Posterior cingulate gyrus (tissue), 11 donors: ENCODE results near the gene PPIL1.

Experiments used
- DNase-seq, 10 donors: peaks; one replicate each; pipeline versions ENCODE4 v3.0.0 to v3.0.0-alpha.2; 2020 to 2021; ENCODE audit warnings: mixed read lengths in 3 of 10
- intact Hi-C: fragments of 100-400 bp; cut with DNase I; formaldehyde crosslinking; loops from one replicate; pipeline ENCODE4 v1.15.1; 2023

Gene PPIL1

GRCh38 chr6:36858407-36858981 is 16.1 kb downstream of the PPIL1 start:
- no peak for DNase-seq
- intact Hi-C loops = loop anchor here (10.0 kb wide), 1 partner anchor 244 kb away; no protein-coding TSS in a partner anchor

GRCh38 chr6:36857325-36857724 is 17.3 kb downstream of the PPIL1 start:
- no peak for DNase-seq
- intact Hi-C loops = loop anchor here (10.0 kb wide), 1 partner anchor 243 kb away; no protein-coding TSS in a partner anchor

DNA sequence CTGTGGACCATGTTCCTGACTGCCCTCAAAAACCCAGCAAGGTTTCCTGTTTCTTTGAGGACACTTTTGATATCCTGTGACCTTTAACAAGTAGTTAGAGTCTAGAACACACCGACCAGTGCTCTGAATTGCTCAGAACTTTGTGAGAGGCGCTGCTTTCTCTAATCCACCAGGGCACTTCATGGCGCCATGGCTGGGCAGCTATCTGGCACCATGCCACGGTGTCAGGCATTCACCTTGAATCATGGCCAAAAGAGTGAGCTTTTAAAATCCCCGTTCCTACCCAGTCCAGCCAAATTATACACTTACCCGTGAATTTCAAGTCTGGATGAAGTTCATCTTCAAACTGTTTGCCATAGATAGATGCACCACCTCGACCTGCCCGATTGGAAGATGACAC is 18.3 kb downstream of the PPIL1 start:
- no peak for DNase-seq
- intact Hi-C loops = loop anchor here (10.0 kb wide), 1 partner anchor 241 kb away; no protein-coding TSS in a partner anchor

GRCh38 chr6:36855750-36856149 is 18.9 kb downstream of the PPIL1 start:
- intact Hi-C loops = loop anchor here (10.0 kb wide), 1 partner anchor 241 kb away; no protein-coding TSS in a partner anchor
- DNase-seq = no peak

GRCh38 chr6:36853325-36853724 is 21.3 kb downstream of the PPIL1 start:
- intact Hi-C loops = loop anchor here (10.0 kb wide), 1 partner anchor 239 kb away; no protein-coding TSS in a partner anchor
- no peak for DNase-seq

DNA sequence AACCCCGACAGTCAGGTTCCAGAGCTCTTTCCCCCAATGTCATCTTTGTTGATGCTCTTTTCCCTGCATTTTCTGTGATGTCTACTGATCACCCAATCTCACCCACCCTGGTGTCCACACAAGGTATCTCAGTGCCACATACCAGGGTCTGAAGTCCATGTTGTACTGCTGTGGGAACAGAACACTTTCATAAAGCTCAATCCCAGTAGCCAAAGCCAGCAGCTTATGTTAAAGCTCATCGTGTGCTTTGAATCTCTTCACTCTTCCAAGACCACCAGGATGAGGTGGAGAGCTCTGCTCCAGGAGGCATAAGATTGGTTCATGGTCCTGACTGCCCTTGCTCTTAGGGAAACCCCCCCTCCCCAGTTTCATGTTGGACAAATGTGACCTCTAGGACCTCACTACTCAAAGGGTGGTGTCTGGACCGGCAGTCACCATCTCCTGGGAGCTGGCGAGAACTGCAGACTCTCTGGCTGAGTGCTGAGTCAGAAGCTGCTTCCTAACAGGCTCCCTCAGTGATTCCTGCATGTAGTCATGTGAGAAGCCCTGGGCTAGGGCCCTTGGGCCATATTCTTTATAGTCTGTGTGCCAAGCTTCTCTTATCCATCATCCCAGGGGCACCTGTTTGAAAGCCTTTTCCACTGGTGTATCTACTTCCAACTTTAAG is 22.0 kb downstream of the PPIL1 start:
- DNase-seq = no peak
- intact Hi-C loops = loop anchor here (10.0 kb wide), 1 partner anchor 238 kb away; no protein-coding TSS in a partner anchor

DNA sequence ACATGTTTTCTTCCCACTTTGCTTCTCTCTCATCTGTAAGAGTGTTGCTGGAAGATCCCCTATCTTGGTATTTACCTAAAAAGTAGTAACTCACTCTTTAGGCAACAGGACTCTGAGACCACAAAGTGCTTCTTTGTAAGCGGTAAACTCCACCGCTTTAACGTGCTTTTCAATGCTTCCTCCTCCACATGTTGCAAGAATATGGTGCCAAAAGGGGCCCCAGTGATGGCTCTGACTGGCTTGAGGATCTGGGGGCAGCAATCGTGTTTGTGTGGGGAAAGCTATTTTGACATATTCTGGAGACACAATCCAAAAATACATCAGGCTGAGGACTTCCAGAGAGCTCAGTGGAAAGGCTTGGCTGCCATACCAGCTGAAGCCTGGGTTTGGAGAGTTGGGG is 23.0 kb downstream of the PPIL1 start:
- intact Hi-C loops = loop anchor here (1.0 to 10.0 kb wide), 2 partner anchors 85 to 237 kb away; no protein-coding TSS in a partner anchor
- no peak for DNase-seq

- peak in 2 of 10 donors; percentile 54 to 63 for DNase-seq
Measured at GRCh38 chr6:36851149-36851614, 23.4 kb downstream of the PPIL1 start.

DNA sequence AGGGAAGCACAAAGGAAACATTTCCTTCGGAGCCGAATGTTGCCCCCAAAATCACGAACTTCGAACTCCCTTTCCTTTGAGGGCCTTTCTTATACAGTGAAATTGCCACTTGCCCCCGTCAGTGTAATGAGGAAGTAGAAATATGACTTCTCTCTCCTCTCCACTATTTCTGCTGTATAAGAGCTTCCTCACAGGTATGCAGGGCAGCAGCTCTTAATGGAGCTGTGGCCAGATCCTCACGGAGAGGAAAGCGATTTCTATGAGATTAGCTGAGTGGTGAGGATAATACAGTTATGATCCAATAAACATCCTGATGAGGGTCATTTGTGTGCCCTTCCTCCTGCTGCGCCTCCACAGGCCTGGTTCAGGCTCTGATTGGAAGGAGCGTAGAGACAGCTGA is 24.6 kb downstream of the PPIL1 start:
- intact Hi-C loops = loop anchor here (10.0 kb wide), 1 partner anchor 235 kb away; no protein-coding TSS in a partner anchor
- DNase-seq = no peak

More at GRCh38 chr6:36851149-36851614, 23.4 kb downstream of the PPIL1 start:
- intact Hi-C loops = loop anchor here (1.0 to 10.0 kb wide), 2 partner anchors 85 to 236 kb away; no protein-coding TSS in a partner anchor

DNA sequence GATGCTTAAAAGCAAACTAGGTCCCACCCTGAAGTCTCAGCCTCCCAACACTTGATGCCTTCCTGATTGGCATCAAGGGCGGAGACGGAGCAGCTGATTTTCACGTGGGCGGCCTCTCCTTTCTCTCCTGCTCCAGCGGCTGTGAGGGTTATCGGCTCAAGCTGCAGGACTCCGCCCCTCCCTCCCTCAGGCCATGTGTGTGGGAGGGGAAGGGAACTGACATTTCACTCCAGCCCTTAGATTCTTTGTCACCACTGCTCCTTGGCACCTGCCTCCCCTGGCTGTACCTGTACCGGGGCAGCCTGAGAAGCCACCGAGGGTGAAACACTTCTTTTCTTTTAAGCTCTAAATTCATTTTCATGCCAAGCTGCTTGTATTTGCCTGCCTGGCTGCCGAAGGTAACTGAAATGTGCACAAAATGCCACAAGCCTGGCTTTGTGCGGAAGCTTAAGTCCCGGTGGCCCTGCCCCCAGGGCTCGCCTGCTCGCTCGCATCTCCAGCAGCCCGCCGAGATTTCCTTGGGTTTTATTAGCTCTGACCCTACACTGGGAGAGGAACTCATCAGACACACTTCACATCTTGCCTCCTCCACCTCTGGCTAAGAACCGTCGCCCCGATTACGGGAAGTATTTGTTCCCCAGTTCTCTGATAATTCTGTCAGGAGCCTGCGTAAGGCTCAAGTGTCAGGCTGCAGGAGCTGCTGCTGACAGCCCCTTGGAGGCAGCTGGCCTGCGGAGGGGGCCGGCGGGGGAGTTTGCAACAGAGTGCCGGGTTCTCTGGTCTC is 25.8 kb downstream of the PPIL1 start:
- intact Hi-C loops = no loop called here
- DNase-seq = no peak

- no peak for DNase-seq
- intact Hi-C loops = no loop called here
Measured at GRCh38 chr6:36847991-36848390, 26.6 kb downstream of the PPIL1 start.

GRCh38 chr6:36847152-36847551 is 27.5 kb downstream of the PPIL1 start:
- intact Hi-C loops = no loop called here
- DNase-seq = no peak

GRCh38 chr6:36845233-36845632 is 29.4 kb downstream of the PPIL1 start:
- DNase-seq = no peak

GRCh38 chr6:36844232-36845170 is 30.1 kb downstream of the PPIL1 start:
- intact Hi-C loops = no loop called here

More at GRCh38 chr6:36845233-36845632, 29.4 kb downstream of the PPIL1 start:
- intact Hi-C loops = no loop called here

DNA sequence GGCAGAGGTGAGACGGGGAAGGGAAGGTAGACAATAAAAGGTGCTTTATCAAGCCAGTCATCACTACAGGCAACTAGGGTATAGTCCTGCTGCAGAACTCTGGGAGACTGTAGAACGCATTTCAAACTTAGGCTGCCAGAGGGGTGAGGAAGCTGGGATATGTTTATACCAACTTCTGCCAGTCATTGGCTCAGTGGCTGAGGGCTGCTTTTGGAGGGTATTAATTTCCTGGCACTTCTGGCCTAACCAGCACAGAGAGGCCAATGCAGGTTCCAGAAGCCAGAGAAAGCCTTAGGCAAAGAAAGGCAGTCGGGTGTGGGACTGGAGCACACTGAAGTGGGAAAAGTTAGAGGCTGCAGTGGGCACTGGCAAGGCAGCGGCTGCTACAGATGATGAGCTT is 31.4 kb downstream of the PPIL1 start:
- no peak for DNase-seq
- intact Hi-C loops = no loop called here

More at GRCh38 chr6:36844232-36845170, 30.1 kb downstream of the PPIL1 start:
- DNase-seq = no peak

DNA sequence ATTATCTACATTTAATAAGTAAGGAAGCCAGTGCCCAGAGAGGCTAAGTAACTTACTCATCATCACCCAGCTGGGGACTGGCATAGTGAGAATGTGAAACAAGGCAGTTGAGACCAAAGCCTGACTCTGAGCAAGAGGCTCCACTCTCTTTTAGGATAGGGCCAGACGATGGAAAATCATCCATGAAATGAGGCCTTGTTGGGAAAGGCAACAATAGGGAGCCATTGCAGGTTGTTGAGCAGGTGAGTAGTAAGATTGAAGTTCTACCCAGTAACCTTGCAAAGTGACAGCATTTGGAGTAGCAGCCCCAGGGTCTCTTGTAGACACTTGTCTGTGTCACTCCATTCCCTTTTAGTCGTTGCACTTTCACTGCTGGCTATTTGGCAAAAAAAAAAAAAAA is 32.8 kb downstream of the PPIL1 start:
- intact Hi-C loops = no loop called here
- DNase-seq = no peak

GRCh38 chr6:36840432-36841403 is 33.9 kb downstream of the PPIL1 start:
- intact Hi-C loops = no loop called here
- peak in 6 of 10 donors; percentile 31 to 91 (median 70) for DNase-seq

DNA sequence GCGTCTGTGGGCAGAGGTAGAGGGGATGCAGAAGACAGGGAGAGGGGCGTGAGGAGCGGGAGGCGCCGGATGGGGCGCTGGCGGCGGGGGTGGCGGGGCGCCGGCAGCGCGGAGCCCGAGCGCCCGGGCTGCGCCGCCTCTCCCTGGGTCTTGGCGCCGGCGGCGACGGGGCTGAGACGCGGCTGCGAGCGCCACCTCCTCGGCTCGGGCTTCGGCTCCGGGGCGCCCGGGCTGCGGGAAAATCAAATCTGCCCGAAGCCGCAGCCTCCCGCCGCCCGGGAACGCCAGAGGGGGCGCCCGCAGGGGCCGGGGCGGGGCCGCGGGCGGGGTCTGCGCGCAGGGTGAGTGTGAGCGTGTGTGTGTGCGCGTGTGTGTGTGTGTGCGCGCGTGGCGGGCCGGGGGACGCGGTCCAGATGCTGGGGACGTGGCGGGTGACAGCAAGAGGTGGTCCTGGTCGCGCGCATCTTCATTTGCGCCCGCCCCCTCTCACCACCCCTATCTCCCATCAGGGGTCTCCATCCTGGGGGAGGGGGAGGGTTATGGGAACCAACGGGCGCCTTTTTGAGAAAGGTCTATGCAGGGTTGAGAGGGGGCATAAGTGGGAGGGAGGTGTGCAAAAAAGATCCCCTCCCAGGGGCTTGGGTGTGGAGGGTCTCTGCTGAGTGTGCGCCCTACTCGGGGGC is 34.7 kb downstream of the PPIL1 start:
- DNase-seq = peak in 7 of 10 donors; percentile 42 to 93 (median 55)
- intact Hi-C loops = loop anchor here (5.0 to 10.0 kb wide), 2 partner anchors 48 to 65 kb away; no protein-coding TSS in a partner anchor
